HL-60 (cell line): ENCODE results near the gene SIVA1.
A peak's percentile ranks its signal among the peaks of the same experiment; 100 is the strongest.

ENCODE experiments used
- DNase-seq, 2 experiments: peaks; one replicate each; pipeline ENCODE4 v3.0.0-alpha.2; 2010 to 2020; ENCODE audit warnings: low read depth in 1 of 2, low spot score in 1 of 2
- H3K27ac ChIP-seq: fragments of 250-450 bp; sonication (Bioruptor Pico); replicated peaks from 2 replicates; pipeline ENCODE4 v1.5.1; 2020; ENCODE audit warnings: mild to moderate bottlenecking, moderate library complexity
- H3K27me3 ChIP-seq: fragments of 250-450 bp; sonication (Bioruptor Pico); 2 replicates; pipeline ENCODE4 v1.5.1; 2021; ENCODE audit warnings: mild to moderate bottlenecking, moderate library complexity; ENCODE audit not compliant: insufficient read depth, poor library complexity, severe bottlenecking
- H3K4me3 ChIP-seq: replicated peaks from 2 replicates; pipeline ENCODE4 v1.5.1; 2011; ENCODE audit warnings: mild to moderate bottlenecking, control low read depth, low read length; ENCODE audit not compliant: insufficient read depth
- CTCF ChIP-seq: IDR thresholded peaks from one replicate; pipeline ENCODE4 v1.5.1; 2011; ENCODE audit warnings: low read length, control low read depth, inconsistent platforms; ENCODE audit not compliant: insufficient read depth
- GABPA ChIP-seq: IDR thresholded peaks from 2 replicates; pipeline ENCODE4 v1.6.1; 2012; ENCODE audit warnings: low read depth
- POLR2AphosphoS5 ChIP-seq: IDR thresholded peaks from 2 replicates; pipeline ENCODE4 v1.6.1; 2012; ENCODE audit warnings: low read depth
- REST ChIP-seq: IDR thresholded peaks from 2 replicates; pipeline ENCODE4 v1.6.1; 2012; ENCODE audit warnings: low read depth; ENCODE audit not compliant: insufficient replicate concordance
- SPI1 ChIP-seq: IDR thresholded peaks from 2 replicates; pipeline ENCODE4 v1.6.1; 2012; ENCODE audit warnings: low read depth, mild to moderate bottlenecking, borderline replicate concordance

SIVA1 gene

GRCh38 chr14:104801520-104802393 is 48.8 kb downstream of the SIVA1 start:
- TF ChIP-seq REST (no peak), POLR2AphosphoS5 (no peak), SPI1 (no peak), CTCF (no peak), GABPA (no peak)
- H3K4me3 ChIP-seq, result peak overlapping the region; percentile 62
- no peak for DNase-seq
- H3K27ac ChIP-seq, result no peak overlapping the region
- H3K27me3 ChIP-seq, result peaks cover 4% of the 10 kb centered on the region

- peaks cover 4% of the 10 kb centered on the region for H3K27me3 ChIP-seq
- no peak overlapping the region for H3K4me3 ChIP-seq
- no peak for TF ChIP-seq GABPA
- no peak for TF ChIP-seq SPI1
- TF ChIP-seq REST, result no peak
- TF ChIP-seq CTCF, result no peak
- TF ChIP-seq POLR2AphosphoS5, result no peak
- DNase-seq, result no peak
- H3K27ac ChIP-seq, result no peak overlapping the region
These were observed 49.6 kb downstream of the SIVA1 start for GRCh38 chr14:104802394-104803184.

DNA sequence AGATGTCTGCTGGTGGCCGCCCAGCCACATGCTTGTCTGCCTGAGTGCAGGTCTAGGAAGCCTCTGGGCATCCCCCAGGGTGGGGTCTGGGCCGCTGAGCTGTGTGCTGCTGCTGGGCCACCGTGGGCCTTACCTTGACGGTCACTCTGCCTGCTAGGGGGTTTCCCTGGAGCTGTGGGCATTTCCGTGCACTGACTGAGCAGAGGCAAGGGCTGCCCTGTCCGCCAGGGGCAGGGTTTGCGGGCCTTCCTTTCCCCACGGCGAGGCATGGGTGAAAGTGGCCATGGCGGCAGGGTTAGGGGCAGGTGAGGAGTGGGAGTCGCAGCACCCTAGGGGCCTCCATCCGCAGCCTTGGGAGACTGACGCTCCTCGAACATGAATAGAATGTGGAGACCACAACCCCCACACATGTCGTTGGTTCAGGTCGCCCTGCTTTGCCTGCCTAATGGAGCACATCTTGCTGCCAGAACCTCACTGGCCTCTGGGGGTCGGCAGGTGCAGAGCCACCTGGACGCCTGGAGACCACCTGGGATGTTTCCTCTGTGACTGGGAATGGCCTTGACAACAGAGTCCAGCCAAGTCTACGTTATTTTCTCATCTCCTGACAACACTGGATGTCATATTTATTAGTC is 50.4 kb downstream of the SIVA1 start:
- DNase-seq, result no peak
- Histone ChIP-seq H3K4me3 (no peak overlapping the region), H3K27me3 (peaks cover 4% of the 10 kb centered on the region), H3K27ac (peak overlapping the region; percentile 68)
- TF ChIP-seq REST, result no peak
- no peak for TF ChIP-seq GABPA
- TF ChIP-seq POLR2AphosphoS5, result no peak
- no peak for TF ChIP-seq SPI1
- TF ChIP-seq CTCF, result no peak
